K562 (cell line): Measurements from ENCODE around the gene ILKAP. TPM values are rescaled to one million over a fixed set of nuclear protein-coding genes. Genes with fewer than 3 reads are reported as not detected.

Experiments used
- ARID2 ChIP-seq: fragments of 450-650 bp; IDR thresholded peaks from 2 replicates; pipeline ENCODE4 v1.6.1; 2017; ENCODE audit warnings: antibody characterized with exemption, mild to moderate bottlenecking
- CBFA2T3 ChIP-seq: fragments of 450-650 bp; IDR thresholded peaks from 2 replicates; pipeline ENCODE4 v1.6.1; 2017
- CBX2 ChIP-seq: fragments of 200-600 bp; sonication (generic); IDR thresholded peaks from one replicate; pipeline ENCODE4 v1.6.1; 2012; ENCODE audit warnings: mild to moderate bottlenecking, low read length, inconsistent platforms; ENCODE audit not compliant: insufficient read depth, poor library complexity, severe bottlenecking
- DEAF1 ChIP-seq: fragments of 450-650 bp; formaldehyde crosslinking; IDR thresholded peaks from 2 replicates; pipeline ENCODE4 v1.4.0; 2020; ENCODE audit warnings: mild to moderate bottlenecking, moderate library complexity
- HNRNPL ChIP-seq: fragments of 200-400 bp; formaldehyde crosslinking; IDR thresholded peaks from 2 replicates; pipeline ENCODE4 v1.6.1; 2017; ENCODE audit warnings: low read depth, mild to moderate bottlenecking, low read length
- HOXB6 ChIP-seq: fragments of 250-450 bp; sonication (Bioruptor Pico); IDR thresholded peaks from 2 replicates; pipeline ENCODE4 v1.5.1; 2022; ENCODE audit warnings: mild to moderate bottlenecking, borderline replicate concordance
- ILK ChIP-seq: fragments of 450-650 bp; IDR thresholded peaks from 2 replicates; pipeline ENCODE4 v1.6.1; 2016; ENCODE audit warnings: missing genetic modification characterization, low read depth, mild to moderate bottlenecking, missing compliant biosample characterization, moderate library complexity, borderline replicate concordance
- IRF1 ChIP-seq: sonication (generic); formaldehyde crosslinking; IDR thresholded peaks from 2 replicates; pipeline ENCODE4 v1.8.0; 2022; ENCODE audit warnings: missing genetic modification reagents, mild to moderate bottlenecking, borderline replicate concordance
- MEF2D ChIP-seq: conservative IDR thresholded peaks from 2 replicates; pipeline ENCODE4 v1.6.1; 2016; ENCODE audit warnings: low read depth, missing genetic modification characterization, missing compliant biosample characterization
- NKRF ChIP-seq: fragments of 450-650 bp; IDR thresholded peaks from 2 replicates; pipeline ENCODE4 v1.6.1; 2016; ENCODE audit warnings: borderline replicate concordance
- PKNOX1 ChIP-seq: fragments of 450-650 bp; IDR thresholded peaks from 2 replicates; pipeline ENCODE4 v1.6.1; 2016
- POLR2G ChIP-seq: fragments of 200-400 bp; formaldehyde crosslinking; IDR thresholded peaks from 2 replicates; pipeline ENCODE4 v1.6.1; 2017; ENCODE audit warnings: low read depth, mild to moderate bottlenecking, antibody characterized with exemption, low read length, moderate library complexity
- RHOXF2B ChIP-seq: fragments of 250-450 bp; sonication (Bioruptor Pico); conservative IDR thresholded peaks from 2 replicates; pipeline ENCODE4 v1.5.1; 2021
- SMAD2 ChIP-seq: fragments of 150-350 bp; IDR thresholded peaks from 2 replicates; pipeline ENCODE4 v1.6.1; 2014; ENCODE audit warnings: low read depth, mild to moderate bottlenecking, low read length
- SMARCC2 ChIP-seq: fragments of 450-650 bp; IDR thresholded peaks from 2 replicates; pipeline ENCODE4 v1.6.1; 2017; ENCODE audit warnings: antibody characterized with exemption, moderate library complexity, mild to moderate bottlenecking, low read depth
- TBP ChIP-seq: optimal IDR thresholded peaks from 2 replicates; pipeline ENCODE3; 2011; ENCODE audit warnings: low read depth, low read length, improper control_type of control experiment
- TRIM24 ChIP-seq, 2 experiments: fragments of 450-650 bp; IDR thresholded peaks; 2 replicates each; pipeline ENCODE4 v1.6.1; 2016
- ZNF263 ChIP-seq: sonication (generic); formaldehyde crosslinking; IDR thresholded peaks from 2 replicates; pipeline ENCODE4 v1.8.0; 2022; ENCODE audit warnings: mild to moderate bottlenecking, missing genetic modification reagents, borderline replicate concordance
- ZNF354B ChIP-seq: fragments of 250-450 bp; sonication (Bioruptor Pico); IDR thresholded peaks from 2 replicates; pipeline ENCODE4 v1.4.0; 2020
- ZNF512 ChIP-seq: IDR thresholded peaks from 2 replicates; pipeline ENCODE4 v1.6.1; 2016; ENCODE audit warnings: missing genetic modification characterization, missing compliant biosample characterization
- ZNF586 ChIP-seq: fragments of 450-650 bp; formaldehyde crosslinking; conservative IDR thresholded peaks from 2 replicates; pipeline ENCODE4 v1.4.0; 2020; ENCODE audit warnings: mild to moderate bottlenecking, moderate library complexity
- ZNF77 ChIP-seq: fragments of 250-450 bp; sonication (Bioruptor Pico); IDR thresholded peaks from 2 replicates; pipeline ENCODE4 v1.5.0; 2020
- polyA plus RNA-seq, 8 experiments: library from polyadenylated mRNA; depleted of rRNA in 4 of 8; stranded (reverse) in 5 of 8; unstranded in 3 of 8; fragments of >200 nt; fragmentation: Nextera tagmentation in 2 of 8; fragmentation: Illumina TruSeq in 1 of 8; extraction: Ambion mirVana in 2 of 8; extraction: Trizol in 1 of 8; gene quantifications; 2 replicates each; pipeline versions ENCODE4 v1.2.1 to v1.2.3, GENCODE V29; 2011 to 2014; ENCODE audit warnings: inconsistent platforms in 1 of 8, missing spikeins in 1 of 8
- total RNA-seq, 7 experiments: library from RNA; depleted of rRNA in 6 of 7; stranded (reverse); fragments of >200 nt in 6 of 7; fragmentation: Illumina TruSeq in 2 of 7; extraction: Trizol in 2 of 7; gene quantifications; 2 replicates each; pipeline versions ENCODE4 v1.2.1 to v1.2.3, GENCODE V29; 2011 to 2021; ENCODE audit warnings: low replicate concordance in 1 of 7

Gene ILKAP
- total and polyA plus RNA-seq, 9 of the 15 experiments (the other 6 are each of a cell fraction or from before 2014, with no cell fraction given), result 3.1 to 43.9 (median 20.7) TPM

GRCh38 chr2:238238766-238239542 is 35.5 kb upstream of the ILKAP start (continued):
- peak; percentile 92 for TF ChIP-seq IRF1 (CRISPR knock-in tag)
- TF ChIP-seq SMARCC2, result no peak
- TF ChIP-seq ILK (tag), result no peak
- peak; percentile 20 for TF ChIP-seq POLR2G
- TF ChIP-seq CBX2, result no peak
- no peak for TF ChIP-seq ZNF354B (CRISPR knock-in tag)
- TF ChIP-seq PKNOX1, result no peak
- no peak for TF ChIP-seq ZNF586 (CRISPR knock-in tag)
- no peak for TF ChIP-seq MEF2D (tag)
- no peak for TF ChIP-seq RHOXF2B
- peak; percentile 74 for TF ChIP-seq ZNF263
- TF ChIP-seq HOXB6 (CRISPR knock-in tag), result no peak
- no peak for TF ChIP-seq ZNF77 (CRISPR knock-in tag)
- TF ChIP-seq HNRNPL, result 0 out of 2 replicates have a peak, but pooled peaks have one; percentile 28
- no peak for TF ChIP-seq TRIM24 (IDR thresholded peaks at IDR 0.05)
- no peak for TF ChIP-seq SMAD2
- TF ChIP-seq NKRF, result no peak; the same call in 1 of the 2 replicates
- TF ChIP-seq ARID2, result no peak
- no peak for TF ChIP-seq ZNF512 (tag)
- TF ChIP-seq CBFA2T3, result no peak
- no peak for TF ChIP-seq DEAF1 (CRISPR knock-in tag)
- no peak for TF ChIP-seq TBP
